Duodenal mucosa (tissue), 2 donors: ENCODE measurements around the gene SIPA1L3.

ENCODE experiments used
- H3K27ac ChIP-seq: one replicate; pipeline ENCODE4 v1.7.0; 2013; ENCODE audit warnings: low read depth, low read length
- H3K27me3 ChIP-seq, 2 donors: one replicate each; pipeline ENCODE4 v1.7.0; 2013; ENCODE audit warnings: low read length in 2 of 2, control low read depth in 1 of 2; ENCODE audit not compliant: insufficient read depth in 2 of 2, control insufficient read depth in 1 of 2
- H3K36me3 ChIP-seq, 2 donors: one replicate each; pipeline ENCODE4 v1.7.0; 2013; ENCODE audit warnings: low read length in 2 of 2, control low read depth in 1 of 2; ENCODE audit not compliant: insufficient read depth in 2 of 2, control insufficient read depth in 1 of 2
- H3K4me1 ChIP-seq, 2 donors: one replicate each; pipeline ENCODE4 v1.7.0; 2013; ENCODE audit warnings: low read length in 2 of 2, control low read depth in 1 of 2; ENCODE audit not compliant: insufficient read depth in 2 of 2, control insufficient read depth in 1 of 2
- H3K4me3 ChIP-seq, 2 donors: one replicate each; pipeline ENCODE4 v1.7.0; 2013; ENCODE audit warnings: low read length in 2 of 2, low read depth in 1 of 2
- H3K9ac ChIP-seq, 2 donors: one replicate each; pipeline ENCODE4 v1.7.0; 2013; ENCODE audit warnings: low read length in 2 of 2, low read depth in 1 of 2
- H3K9me3 ChIP-seq, 2 donors: one replicate each; pipeline ENCODE4 v1.7.0; 2013; ENCODE audit warnings: low read length in 2 of 2, control low read depth in 1 of 2; ENCODE audit not compliant: control insufficient read depth in 1 of 2

SIPA1L3 gene

GRCh38 chr19:38231918-38232317, 324.9 kb downstream of the SIPA1L3 start:
- no peak overlapping the region for H3K4me3 ChIP-seq
- peaks cover 19 to 29% of the 10 kb centered on the region in 2 donors for H3K27me3 ChIP-seq
- no peak overlapping the region for H3K27ac ChIP-seq
- H3K36me3 ChIP-seq, result no peaks in the 10 kb centered on the region
- H3K9me3 ChIP-seq, result no peaks in the 10 kb centered on the region
- no peak overlapping the region for H3K9ac ChIP-seq
- no peaks in the 10 kb centered on the region for H3K4me1 ChIP-seq

- no peak overlapping the region for H3K9ac ChIP-seq
- peaks cover 4 to 15% of the 10 kb centered on the region in 2 donors for H3K27me3 ChIP-seq
Observed at GRCh38 chr19:38233740-38234251, 326.8 kb downstream of the SIPA1L3 start.

GRCh38 chr19:38234615-38235014, 327.6 kb downstream of the SIPA1L3 start:
- H3K9ac ChIP-seq, result no peak overlapping the region
- peaks cover 0 to 10% of the 10 kb centered on the region in 2 donors for H3K27me3 ChIP-seq
- H3K4me1 ChIP-seq, result no peaks in the 10 kb centered on the region
- H3K27ac ChIP-seq, result no peak overlapping the region
- H3K9me3 ChIP-seq, result no peaks in the 10 kb centered on the region
- no peaks in the 10 kb centered on the region for H3K36me3 ChIP-seq
- H3K4me3 ChIP-seq, result no peak overlapping the region

More at GRCh38 chr19:38233740-38234251, 326.8 kb downstream of the SIPA1L3 start:
- Histone ChIP-seq H3K27ac (no peak overlapping the region), H3K4me1 (no peaks in the 10 kb centered on the region), H3K36me3 (no peaks in the 10 kb centered on the region), H3K4me3 (no peak overlapping the region), H3K9me3 (no peaks in the 10 kb centered on the region)

- Histone ChIP-seq H3K4me1 (peaks cover 0 to 7% of the 10 kb centered on the region in 2 donors), H3K4me3 (no peak overlapping the region), H3K27ac (no peak overlapping the region), H3K36me3 (no peaks in the 10 kb centered on the region), H3K9ac (no peak overlapping the region), H3K27me3 (no peaks in the 10 kb centered on the region), H3K9me3 (no peaks in the 10 kb centered on the region)
Observed at GRCh38 chr19:38239816-38240215, 332.8 kb downstream of the SIPA1L3 start.

GRCh38 chr19:38243279-38243673, 336.3 kb downstream of the SIPA1L3 start:
- Histone ChIP-seq H3K4me1 (peaks cover 0 to 14% of the 10 kb centered on the region in 2 donors), H3K4me3 (peak overlapping the region in 1 of 2 donors; percentile 43), H3K27me3 (no peaks in the 10 kb centered on the region), H3K27ac (no peak overlapping the region), H3K9me3 (no peaks in the 10 kb centered on the region), H3K9ac (no peak overlapping the region), H3K36me3 (no peaks in the 10 kb centered on the region)

GRCh38 chr19:38245826-38246498, 339.0 kb downstream of the SIPA1L3 start:
- Histone ChIP-seq H3K4me1 (peaks cover 8 to 23% of the 10 kb centered on the region in 2 donors), H3K4me3 (no peak overlapping the region), H3K36me3 (no peaks in the 10 kb centered on the region), H3K27ac (no peak overlapping the region), H3K27me3 (no peaks in the 10 kb centered on the region), H3K9ac (no peak overlapping the region), H3K9me3 (no peaks in the 10 kb centered on the region)

GRCh38 chr19:38247126-38247525, 340.1 kb downstream of the SIPA1L3 start:
- Histone ChIP-seq H3K9ac (no peak overlapping the region), H3K27me3 (no peaks in the 10 kb centered on the region), H3K36me3 (no peaks in the 10 kb centered on the region), H3K27ac (no peak overlapping the region), H3K4me3 (no peak overlapping the region), H3K4me1 (peaks cover 18 to 33% of the 10 kb centered on the region in 2 donors), H3K9me3 (no peaks in the 10 kb centered on the region)

- H3K27ac ChIP-seq, result no peak overlapping the region
- no peaks in the 10 kb centered on the region for H3K9me3 ChIP-seq
- peaks cover 18 to 33% of the 10 kb centered on the region in 2 donors for H3K4me1 ChIP-seq
- H3K4me3 ChIP-seq, result no peak overlapping the region
- H3K27me3 ChIP-seq, result no peaks in the 10 kb centered on the region
- H3K36me3 ChIP-seq, result no peaks in the 10 kb centered on the region
- no peak overlapping the region for H3K9ac ChIP-seq
Observed at GRCh38 chr19:38247734-38248268, 340.8 kb downstream of the SIPA1L3 start.

GRCh38 chr19:38248421-38248820, 341.4 kb downstream of the SIPA1L3 start:
- Histone ChIP-seq H3K27me3 (no peaks in the 10 kb centered on the region), H3K9ac (no peak overlapping the region), H3K36me3 (no peaks in the 10 kb centered on the region), H3K27ac (no peak overlapping the region), H3K4me1 (peaks cover 18 to 34% of the 10 kb centered on the region in 2 donors), H3K4me3 (no peak overlapping the region), H3K9me3 (no peaks in the 10 kb centered on the region)

- no peak overlapping the region for H3K4me3 ChIP-seq
- no peaks in the 10 kb centered on the region for H3K27me3 ChIP-seq
- no peaks in the 10 kb centered on the region for H3K9me3 ChIP-seq
- H3K27ac ChIP-seq, result no peak overlapping the region
- H3K9ac ChIP-seq, result no peak overlapping the region
- no peaks in the 10 kb centered on the region for H3K36me3 ChIP-seq
- peaks cover 18 to 28% of the 10 kb centered on the region in 2 donors for H3K4me1 ChIP-seq
Observed at GRCh38 chr19:38250428-38250820, 343.4 kb downstream of the SIPA1L3 start.
